Kidney (tissue), 14 donors: ENCODE results near the gene OGA. TPM values are rescaled to one million over a fixed set of nuclear protein-coding genes. Genes with fewer than 3 reads are reported as not detected.

ENCODE experiments used
- DNase-seq, 5 donors: peaks; one replicate each; pipeline ENCODE4 v3.0.0-alpha.2; 2013 to 2020
- FAIRE-seq: peaks from 2 replicates; lab custom pipeline; 2012; peaks lifted over from hg19 to GRCh38; lab: Jason Lieb, UNC
- H3K27ac ChIP-seq, 2 donors: one replicate each; pipeline ENCODE4 v1.7.0; 2013; ENCODE audit warnings: low read depth in 2 of 2, low read length in 2 of 2, inconsistent platforms in 1 of 2
- H3K27me3 ChIP-seq: one replicate; pipeline ENCODE4 v1.7.1; 2013; ENCODE audit warnings: low read length, inconsistent platforms; ENCODE audit not compliant: control insufficient read depth, insufficient read depth
- H3K36me3 ChIP-seq, 3 donors: one replicate each; pipeline versions ENCODE4 v1.7.0 to v1.7.1; 2013; ENCODE audit warnings: low read length in 3 of 3, control low read depth in 1 of 3, inconsistent platforms in 1 of 3; ENCODE audit not compliant: insufficient read depth in 3 of 3, control insufficient read depth in 2 of 3
- H3K4me1 ChIP-seq, 3 donors: one replicate each; pipeline versions ENCODE4 v1.7.0 to v1.7.1; 2013; ENCODE audit warnings: low read length in 3 of 3, inconsistent platforms in 1 of 3, low read depth in 1 of 3; ENCODE audit not compliant: control insufficient read depth in 2 of 3, insufficient read depth in 2 of 3
- H3K4me3 ChIP-seq, 3 donors: one replicate each; pipeline versions ENCODE4 v1.7.0 to v1.8.1; 2013; ENCODE audit warnings: low read length in 3 of 3, control low read depth in 1 of 3, inconsistent platforms in 1 of 3
- H3K9ac ChIP-seq, 3 donors: one replicate each; pipeline versions ENCODE4 v1.7.0 to v1.7.1; 2013; ENCODE audit warnings: low read length in 3 of 3, control low read depth in 1 of 3, inconsistent platforms in 1 of 3
- H3K9me3 ChIP-seq, 3 donors: one replicate each; pipeline versions ENCODE4 v1.7.0 to v1.7.1; 2013; ENCODE audit warnings: low read length in 3 of 3, control low read depth in 1 of 3, inconsistent platforms in 1 of 3; ENCODE audit not compliant: control insufficient read depth in 2 of 3, insufficient read depth in 1 of 3
- intact Hi-C: fragments of 100-400 bp; cut with DNase I; formaldehyde crosslinking; loops from one replicate; pipeline ENCODE4 v1.11.1; 2022
- polyA plus RNA-seq: library from polyadenylated mRNA; stranded (reverse); fragments of 350-450 nt; fragmentation: Illumina TruSeq; extraction: RNeasy Lipid Tissue Mini Kit (QIAGEN cat#74804); gene quantifications from one replicate; pipeline ENCODE4 v1.2.3, GENCODE V29; 2014; ENCODE audit warnings: low read depth, low replicate concordance; ENCODE audit not compliant: insufficient read depth
- total RNA-seq: library from RNA; stranded (reverse); fragmentation: NEBNext Ultra II Directional; extraction: Animal tissue kit (Norgen Biotek cat#: 25700); gene quantifications from one replicate; pipeline ENCODE4 v1.2.1, GENCODE V29; 2021
- TF ChIP-seq, protein P1 (sequence below): IDR thresholded peaks from 3 replicates; pipeline ENCODE4 v1.5.1; 2012; ENCODE audit warnings: mild to moderate bottlenecking, moderate library complexity, borderline replicate concordance; ENCODE audit not compliant: insufficient read depth; ENCODE audit errors: extremely low read depth
- donor health status: control.
- donor health status: control.
- donor health status: control.
- donor health status: control.
- donor health status: control.
- donor health status: DM: yes; HTN: yes; CAD: no.
- donor health status: Normal renal cell carcinoma (clear cell type).

Gene OGA
- total and polyA plus RNA-seq, 2 donors from 2014 or later: 33.4 to 146 TPM

GRCh38 chr10:101839002-101839401, 20.8 kb upstream of the OGA start:
- H3K4me1 ChIP-seq: peaks cover 3 to 8% (median 7%) of the 10 kb centered on the region in 3 donors
- no peak overlapping the region for H3K27ac ChIP-seq
- no peaks in the 10 kb centered on the region for H3K27me3 ChIP-seq
- H3K9me3 ChIP-seq: no peaks in the 10 kb centered on the region
- DNase-seq (no peak), FAIRE-seq (no peak)
- H3K9ac ChIP-seq: no peak overlapping the region
- H3K36me3 ChIP-seq: no peaks in the 10 kb centered on the region
- no peak overlapping the region for H3K4me3 ChIP-seq
- intact Hi-C loops: no loop called here
- TF ChIP-seq, protein P1, sequence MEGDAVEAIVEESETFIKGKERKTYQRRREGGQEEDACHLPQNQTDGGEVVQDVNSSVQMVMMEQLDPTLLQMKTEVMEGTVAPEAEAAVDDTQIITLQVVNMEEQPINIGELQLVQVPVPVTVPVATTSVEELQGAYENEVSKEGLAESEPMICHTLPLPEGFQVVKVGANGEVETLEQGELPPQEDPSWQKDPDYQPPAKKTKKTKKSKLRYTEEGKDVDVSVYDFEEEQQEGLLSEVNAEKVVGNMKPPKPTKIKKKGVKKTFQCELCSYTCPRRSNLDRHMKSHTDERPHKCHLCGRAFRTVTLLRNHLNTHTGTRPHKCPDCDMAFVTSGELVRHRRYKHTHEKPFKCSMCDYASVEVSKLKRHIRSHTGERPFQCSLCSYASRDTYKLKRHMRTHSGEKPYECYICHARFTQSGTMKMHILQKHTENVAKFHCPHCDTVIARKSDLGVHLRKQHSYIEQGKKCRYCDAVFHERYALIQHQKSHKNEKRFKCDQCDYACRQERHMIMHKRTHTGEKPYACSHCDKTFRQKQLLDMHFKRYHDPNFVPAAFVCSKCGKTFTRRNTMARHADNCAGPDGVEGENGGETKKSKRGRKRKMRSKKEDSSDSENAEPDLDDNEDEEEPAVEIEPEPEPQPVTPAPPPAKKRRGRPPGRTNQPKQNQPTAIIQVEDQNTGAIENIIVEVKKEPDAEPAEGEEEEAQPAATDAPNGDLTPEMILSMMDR: no peak

GRCh38 chr10:101838416-101838970, 20.2 kb upstream of the OGA start:
- peaks cover 3 to 8% (median 7%) of the 10 kb centered on the region in 3 donors for H3K4me1 ChIP-seq
- no peak overlapping the region for H3K9ac ChIP-seq
- no peak overlapping the region for H3K4me3 ChIP-seq
- H3K9me3 ChIP-seq: no peaks in the 10 kb centered on the region
- intact Hi-C loops: no loop called here
- TF ChIP-seq, protein P1: no peak
- H3K27me3 ChIP-seq: no peaks in the 10 kb centered on the region
- no peak for FAIRE-seq
- H3K27ac ChIP-seq: no peak overlapping the region
- DNase-seq: no peak
- H3K36me3 ChIP-seq: no peaks in the 10 kb centered on the region

- Histone ChIP-seq H3K9ac (no peak overlapping the region), H3K4me3 (no peak overlapping the region), H3K9me3 (no peaks in the 10 kb centered on the region), H3K36me3 (no peaks in the 10 kb centered on the region), H3K4me1 (peaks cover 3 to 8% (median 7%) of the 10 kb centered on the region in 3 donors), H3K27me3 (no peaks in the 10 kb centered on the region), H3K27ac (no peak overlapping the region)
- TF ChIP-seq, protein P1: no peak
- intact Hi-C loops: no loop called here
- FAIRE-seq (no peak), DNase-seq (no peak)
Observed at GRCh38 chr10:101837748-101838147, 19.5 kb upstream of the OGA start.

- TF ChIP-seq, protein P1: no peak
- Histone ChIP-seq H3K27ac (no peak overlapping the region), H3K9me3 (no peaks in the 10 kb centered on the region), H3K36me3 (no peaks in the 10 kb centered on the region), H3K4me3 (no peak overlapping the region), H3K9ac (no peak overlapping the region), H3K4me1 (peaks cover 6 to 14% (median 7%) of the 10 kb centered on the region in 3 donors), H3K27me3 (no peaks in the 10 kb centered on the region)
- FAIRE-seq: no peak
- no peak for DNase-seq
- intact Hi-C loops: no loop called here
Observed at GRCh38 chr10:101835362-101835761, 17.1 kb upstream of the OGA start.
